ENCODE measurements around the gene ZMYND19.
A peak's percentile ranks its signal among the peaks of the same experiment; 100 is the strongest.
"Not testable (repeated sequence)": the region's sequence is repeated elsewhere in the genome, so short reads cannot be mapped to it uniquely, and the experiment has no call there.

The ZMYND19 gene

DNA sequence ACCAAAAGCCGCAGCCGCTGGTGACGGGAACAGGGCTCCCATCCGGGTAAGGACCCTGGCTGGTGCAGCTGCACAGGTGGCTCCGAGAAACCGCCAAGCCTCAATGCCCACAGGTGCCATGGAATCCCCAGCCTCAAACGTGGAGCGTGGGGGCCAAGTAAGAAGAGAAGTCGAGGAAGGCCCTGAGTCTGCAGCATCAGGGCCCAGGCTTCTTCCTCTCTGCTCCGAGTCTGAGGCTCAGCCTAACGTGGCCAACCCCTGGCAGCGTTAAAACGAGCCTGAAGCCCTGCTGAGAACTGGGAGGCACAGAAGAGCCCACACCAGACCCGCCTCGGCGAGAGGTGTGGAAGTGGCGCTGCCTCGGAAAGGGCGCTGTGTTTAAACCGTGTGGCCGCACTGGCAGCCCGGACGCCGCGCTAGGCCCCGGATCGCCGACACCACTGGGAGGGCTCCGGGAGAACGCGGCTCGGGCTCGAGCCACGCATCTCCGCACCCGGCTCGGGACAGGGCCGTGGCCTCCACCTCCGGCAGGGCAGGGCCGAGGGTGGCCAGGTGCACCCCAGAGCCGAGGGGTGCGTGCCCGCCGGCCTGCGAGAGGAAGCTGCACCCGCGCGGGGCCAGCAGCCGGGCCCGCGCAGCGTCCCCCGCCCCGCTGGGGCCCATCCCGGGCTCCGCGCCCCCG, 730 bp downstream of the ZMYND19 start:
- DNase-seq (ENCODE audit: low read depth in 2 of 2) = no peak

DNA sequence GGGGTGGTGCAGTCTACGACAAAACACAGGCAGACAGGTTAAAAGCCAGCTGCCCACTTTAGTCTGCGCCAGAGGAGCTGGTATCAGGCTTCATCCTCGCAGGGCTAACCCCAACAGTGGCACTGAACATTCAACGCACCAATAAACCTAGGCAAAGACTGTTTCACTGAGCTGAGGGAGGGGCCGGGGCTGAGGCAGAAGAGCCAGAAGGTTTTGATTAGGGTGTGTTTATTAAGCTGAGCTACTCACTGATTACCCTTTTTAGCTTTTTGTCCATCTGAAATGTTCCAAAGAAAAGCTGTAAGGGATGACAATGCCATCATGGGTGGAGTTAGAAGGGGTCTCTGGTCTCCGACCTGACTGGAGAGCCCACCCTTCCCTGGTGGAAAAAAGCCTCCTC, 1.4 kb downstream of the ZMYND19 start:
- DNase-seq (ENCODE audit: low read depth in 2 of 2) = no peak

DNA sequence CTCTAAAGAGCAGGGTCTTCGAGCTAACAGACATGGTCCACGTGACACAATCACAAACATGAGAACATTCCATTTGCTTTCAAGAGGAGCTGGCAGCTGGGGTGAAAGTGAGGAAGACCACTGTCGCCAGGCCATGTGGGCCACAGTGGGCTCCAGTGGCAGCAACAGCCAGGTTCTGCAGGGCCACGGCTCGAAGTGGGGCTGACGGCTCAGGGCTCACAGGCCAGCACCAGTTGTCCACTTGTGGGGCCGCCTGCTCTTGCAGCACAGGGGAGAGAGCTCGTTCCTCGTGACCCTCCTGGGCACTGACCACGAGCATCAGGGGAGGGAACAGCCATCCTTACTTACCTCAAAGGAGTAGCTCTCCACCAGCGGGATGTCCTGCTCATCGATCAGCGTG, 2.0 kb downstream of the ZMYND19 start:
- no peak for DNase-seq (ENCODE audit: low read depth in 2 of 2)

DNA sequence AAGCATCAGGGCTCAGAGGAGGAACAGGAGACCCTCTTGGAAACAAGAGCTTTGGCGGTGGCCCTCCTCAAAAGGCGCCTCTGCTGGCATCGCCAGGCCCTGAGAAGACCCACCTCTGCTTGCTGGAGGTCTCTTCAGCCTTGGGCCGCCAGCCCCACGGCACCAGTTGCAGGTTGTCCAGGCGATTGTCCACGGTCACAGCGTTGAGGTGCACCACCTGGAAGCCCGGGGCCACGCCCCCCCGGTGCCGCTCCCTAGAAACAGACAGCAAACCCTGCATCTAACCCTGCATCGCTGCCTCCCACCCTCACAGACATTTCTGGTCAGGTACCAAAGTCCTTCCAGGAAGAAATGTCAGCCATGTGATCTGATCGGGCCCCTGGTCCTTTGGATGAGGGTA, 3.5 kb downstream of the ZMYND19 start:
- no peak for DNase-seq (ENCODE audit: low read depth in 2 of 2)

DNA sequence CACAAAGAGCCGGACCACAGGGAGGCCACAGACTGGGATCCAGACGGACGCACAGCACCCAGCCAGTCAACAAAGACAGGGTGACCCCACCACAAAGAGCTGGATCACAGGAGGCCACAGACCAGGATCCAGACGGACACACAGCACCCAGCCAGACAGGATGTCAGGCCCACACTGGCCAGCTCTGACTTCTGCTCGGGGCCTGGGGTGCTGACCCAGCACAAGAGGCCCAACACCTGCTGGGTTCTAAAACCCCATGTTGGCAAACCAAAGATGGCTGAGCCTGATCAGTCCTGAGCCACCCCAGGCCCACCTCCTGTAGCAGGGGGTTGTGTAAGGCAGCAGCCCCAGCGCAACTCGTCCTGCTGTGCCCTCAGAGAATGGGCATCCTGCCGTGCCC, 6.4 kb downstream of the ZMYND19 start:
- no peak for DNase-seq (ENCODE audit: low read depth in 2 of 2)

DNA sequence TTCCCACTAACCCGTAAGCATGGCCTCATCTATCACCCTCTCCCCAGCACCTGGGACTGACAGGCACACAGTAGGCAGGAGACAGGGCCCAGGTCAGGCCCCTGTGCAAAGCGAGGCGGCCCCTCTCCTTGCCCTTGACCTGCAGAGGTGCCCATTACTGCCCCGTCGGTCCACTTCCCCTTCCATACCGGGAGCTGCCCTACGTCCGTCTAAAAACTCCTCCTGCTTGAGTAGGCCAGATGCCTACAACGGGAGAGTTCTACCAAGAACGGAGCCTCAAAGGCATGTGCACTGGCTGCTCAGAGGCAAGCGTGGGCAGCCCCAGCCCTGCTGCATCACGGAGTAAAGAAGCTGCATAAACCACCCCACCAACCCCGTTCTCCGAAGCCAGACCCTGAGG, 7.0 kb downstream of the ZMYND19 start:
- no peak for DNase-seq (ENCODE audit: low read depth in 2 of 2)

DNA sequence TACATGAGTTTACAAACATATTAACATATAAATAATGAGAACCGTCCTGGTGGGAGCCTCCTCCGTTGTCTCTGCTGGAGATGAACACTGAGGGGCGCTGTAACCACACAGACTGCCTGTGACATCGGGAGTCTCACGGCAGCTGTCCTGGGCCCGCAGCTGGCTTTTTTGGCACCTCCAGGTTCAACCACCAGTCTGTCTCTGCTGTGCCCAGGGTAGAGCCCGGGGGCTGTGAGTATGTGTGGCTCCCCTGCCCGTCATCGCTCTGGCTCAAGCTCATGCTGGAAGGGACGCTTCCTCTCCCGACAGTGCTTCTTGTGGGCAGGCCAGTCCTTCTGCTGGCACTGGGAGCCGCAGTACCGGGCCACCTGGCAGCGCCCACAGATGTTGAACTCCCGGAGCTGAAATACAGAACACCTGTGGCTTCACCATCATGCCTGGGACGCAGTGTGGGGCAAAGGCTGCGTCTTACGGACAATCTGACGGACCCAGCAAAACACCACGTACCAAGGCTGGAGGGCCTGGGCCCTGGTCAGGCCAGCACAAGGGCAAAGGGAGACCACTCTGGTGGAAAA, 7.9 kb downstream of the ZMYND19 start:
- no peak for DNase-seq (ENCODE audit: low read depth in 2 of 2)

DNA sequence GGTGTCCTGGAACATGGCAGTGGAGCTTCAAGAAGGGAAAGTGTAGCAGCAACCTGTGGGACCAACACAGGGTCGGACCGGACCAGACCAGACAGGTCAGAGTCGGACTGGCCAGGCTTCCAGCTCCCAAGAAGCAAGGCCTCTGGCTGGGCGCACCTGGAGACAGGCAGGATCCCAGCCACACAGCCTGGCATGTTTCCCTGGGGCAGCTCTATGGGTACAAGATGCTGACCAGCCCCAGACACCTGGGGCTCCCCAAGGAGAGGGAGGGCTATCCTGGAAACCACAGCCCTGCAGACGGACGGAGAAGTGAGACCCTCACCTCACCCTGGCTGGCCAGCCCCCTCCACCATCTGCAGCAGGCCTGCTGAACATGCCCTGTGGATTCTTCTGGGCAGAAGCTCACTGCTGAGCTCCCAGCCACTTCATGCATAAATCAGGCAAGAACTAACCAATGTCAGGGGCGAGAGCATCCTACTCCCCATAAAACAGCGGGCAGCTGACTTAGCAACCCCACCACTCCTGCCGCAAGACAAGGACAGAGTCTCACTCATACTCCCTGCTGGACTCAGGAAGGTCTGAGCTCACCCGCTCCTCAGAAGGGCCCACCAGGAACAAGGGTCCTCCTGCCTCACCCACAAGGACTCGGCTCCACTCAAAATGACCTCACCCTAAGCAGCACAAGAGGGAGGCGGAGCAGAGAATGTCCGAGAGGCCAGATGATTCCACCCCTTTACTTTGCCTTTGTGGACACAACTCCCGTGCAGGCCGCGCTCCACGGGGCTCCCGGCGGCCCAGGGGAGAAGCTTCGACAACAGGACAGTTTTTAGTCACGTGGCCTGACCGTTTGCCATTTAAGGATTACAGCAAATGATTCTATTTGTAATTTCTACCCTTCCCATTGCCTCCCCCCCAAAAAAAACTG, 8.7 kb downstream of the ZMYND19 start:
- DNase-seq (ENCODE audit: low read depth in 2 of 2) = no peak

DNA sequence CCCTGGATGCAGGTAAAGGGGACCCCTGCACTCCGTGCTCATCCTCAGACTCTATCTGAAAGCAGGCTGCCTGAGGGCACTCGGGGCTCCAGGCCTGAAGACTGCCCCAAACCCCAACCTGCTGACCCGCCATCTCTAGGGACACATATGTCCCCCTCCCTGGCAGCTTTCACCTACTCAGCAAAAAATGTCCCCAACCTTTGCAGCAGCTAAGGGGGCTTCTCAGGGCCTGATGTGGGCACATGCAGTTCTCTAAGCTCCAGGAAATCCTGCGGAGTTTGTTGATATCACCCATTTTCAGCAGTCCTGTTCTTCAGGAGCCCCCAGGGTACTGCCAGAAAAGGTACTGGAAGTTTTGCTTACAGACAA, 9.4 kb downstream of the ZMYND19 start:
- DNase-seq (ENCODE audit: low read depth in 2 of 2) = no peak

DNA sequence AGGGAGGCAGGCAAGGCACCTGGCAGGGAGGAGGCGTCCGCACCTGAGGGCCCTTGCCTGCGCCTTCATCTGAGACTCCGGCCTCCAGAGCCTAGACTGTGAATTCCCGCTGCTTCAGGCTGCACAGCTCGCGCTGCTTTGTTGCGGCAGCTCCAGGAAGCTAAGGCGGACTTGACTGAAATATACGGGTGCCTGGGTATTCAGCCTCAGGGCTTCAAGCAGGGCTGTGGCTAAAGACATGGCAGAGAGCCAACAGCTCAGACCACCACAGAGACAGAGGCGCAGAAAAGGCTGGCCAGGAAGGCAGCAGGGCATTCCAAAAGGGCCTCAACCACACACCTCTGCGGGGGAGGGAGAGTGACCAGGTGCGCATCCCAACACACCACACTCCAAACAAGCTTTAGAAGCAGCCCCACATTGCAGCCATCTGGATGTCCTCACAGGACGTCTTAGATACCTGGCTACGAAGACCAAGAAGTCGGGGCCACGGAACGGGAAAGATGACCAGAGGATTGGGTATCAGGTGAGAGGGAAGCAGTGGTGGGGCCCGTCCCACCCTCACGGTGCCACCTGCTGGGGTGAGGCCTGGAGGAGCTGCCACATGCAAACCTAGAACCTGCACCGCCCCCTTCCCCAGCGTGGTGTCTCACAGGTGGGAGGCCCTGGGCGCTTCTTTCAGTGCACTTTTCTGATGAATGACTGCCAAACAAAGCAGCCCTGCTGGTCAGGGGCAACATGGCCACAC, 9.9 kb downstream of the ZMYND19 start:
- no peak for DNase-seq (ENCODE audit: low read depth in 2 of 2)

DNA sequence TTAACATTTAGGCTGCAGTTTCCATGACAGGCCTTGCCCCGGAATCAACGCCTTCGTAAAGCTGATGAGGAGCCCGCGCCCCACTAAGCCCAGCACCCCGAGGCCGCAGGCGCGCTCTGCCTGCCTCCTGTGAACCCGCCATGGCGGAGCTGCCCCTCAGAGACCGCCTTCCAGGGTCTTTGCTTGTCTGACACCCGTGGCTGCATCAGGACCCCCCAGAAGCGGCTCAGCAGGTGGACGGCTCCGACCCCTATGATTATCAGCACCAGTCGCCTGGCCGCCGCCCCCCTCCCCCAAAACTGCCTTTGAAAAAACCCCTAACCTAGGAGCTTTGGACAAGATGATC, 11.1 kb downstream of the ZMYND19 start:
- DNase-seq (ENCODE audit: low read depth in 2 of 2) = no peak

DNA sequence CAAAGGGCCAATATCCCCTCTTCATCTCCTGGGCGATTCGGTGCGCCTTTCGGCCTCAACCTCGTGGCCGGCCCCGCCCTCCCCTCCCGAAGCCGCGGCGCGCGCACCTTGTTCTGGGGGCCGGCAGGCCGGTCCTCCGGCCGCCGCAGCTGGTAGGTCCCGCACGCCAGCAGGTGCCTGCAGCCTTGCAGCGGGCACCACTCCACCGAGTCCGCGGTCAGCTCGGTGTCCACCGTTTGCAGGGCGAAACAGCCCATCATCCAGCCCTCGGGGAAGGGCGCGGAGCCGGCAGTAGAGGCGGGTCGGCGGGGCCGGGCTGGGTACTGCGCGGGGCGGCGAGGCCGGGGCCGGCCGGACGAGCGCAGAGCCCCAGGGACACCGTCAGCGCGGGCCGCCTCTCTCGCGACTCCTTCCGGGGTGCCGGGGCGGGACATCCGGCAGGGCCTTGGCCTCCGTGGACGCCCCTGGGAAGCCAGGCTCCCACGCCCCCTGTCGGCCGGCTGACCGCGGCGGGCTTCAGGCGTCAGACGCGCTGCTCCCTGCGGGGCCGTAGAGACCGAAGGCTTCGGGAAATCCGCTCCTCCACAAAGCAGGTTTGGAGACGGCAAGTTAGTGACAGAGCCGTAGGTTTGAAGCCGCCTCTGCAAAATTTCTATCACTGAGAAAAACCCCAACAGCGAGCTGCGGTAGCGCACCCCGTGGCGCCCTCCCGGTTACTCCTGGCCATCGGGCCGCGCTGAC, 11.6 kb downstream of the ZMYND19 start, which contains the start of gene DPH7:
Gene DPH7, minus strand, starts transcription at position 408 of the 741 bp plus-strand sequence. Its CDS starts 148 bp downstream, at position 260.
- DNase-seq (ENCODE audit: low read depth in 2 of 2) = peak; percentile 94 to 95

DNA sequence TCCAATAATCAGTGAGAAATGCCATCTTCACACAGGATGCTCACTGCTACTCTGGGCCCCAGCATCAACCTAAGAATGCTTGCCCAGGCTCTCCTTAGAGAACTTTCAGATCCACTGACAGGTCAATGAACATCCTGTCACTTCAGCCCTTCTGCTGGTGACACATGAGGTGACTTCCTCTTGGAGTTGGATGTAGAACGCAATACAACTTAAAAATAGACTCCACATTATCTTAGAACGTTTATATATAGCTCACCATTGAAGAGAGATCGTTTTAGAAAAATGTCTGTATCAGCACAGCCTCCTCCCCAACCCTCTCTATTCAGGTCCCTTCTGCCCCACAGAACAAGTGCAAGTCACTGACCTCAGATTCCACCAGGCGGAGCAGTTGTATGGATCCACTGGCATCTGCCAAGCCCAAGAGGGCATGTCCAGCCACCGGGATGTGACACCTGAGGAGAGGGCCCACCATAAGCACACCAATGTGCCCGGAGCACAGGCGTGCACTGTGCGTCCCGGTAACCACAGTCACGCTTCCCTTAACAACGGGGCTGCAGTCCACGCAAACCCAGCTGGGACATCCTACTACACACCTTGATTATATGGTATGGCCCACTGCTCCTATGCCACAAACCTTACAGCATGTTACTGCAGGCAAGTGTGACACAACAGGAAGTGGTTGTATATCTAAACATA, 14.4 kb downstream of the ZMYND19 start:
- no peak for DNase-seq (ENCODE audit: low read depth in 2 of 2)

DNA sequence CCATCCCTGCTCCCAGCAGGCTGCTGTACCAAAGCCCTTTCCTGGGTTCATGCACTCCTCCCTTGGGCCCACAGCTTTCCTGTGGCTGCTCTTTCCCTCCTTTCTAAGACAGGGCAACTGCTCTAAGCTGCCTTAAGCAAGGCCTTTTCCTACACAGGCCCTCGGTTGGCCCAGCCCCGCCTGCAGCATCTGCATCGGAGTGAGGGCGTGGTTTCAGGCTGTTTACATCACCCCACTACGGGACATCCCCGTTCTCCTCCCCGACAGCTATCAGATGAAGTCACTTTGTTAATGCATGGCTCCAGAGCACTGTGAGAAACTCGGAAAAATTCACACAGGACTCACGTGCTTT, 15.0 kb downstream of the ZMYND19 start:
- no peak for DNase-seq (ENCODE audit: low read depth in 2 of 2)

DNA sequence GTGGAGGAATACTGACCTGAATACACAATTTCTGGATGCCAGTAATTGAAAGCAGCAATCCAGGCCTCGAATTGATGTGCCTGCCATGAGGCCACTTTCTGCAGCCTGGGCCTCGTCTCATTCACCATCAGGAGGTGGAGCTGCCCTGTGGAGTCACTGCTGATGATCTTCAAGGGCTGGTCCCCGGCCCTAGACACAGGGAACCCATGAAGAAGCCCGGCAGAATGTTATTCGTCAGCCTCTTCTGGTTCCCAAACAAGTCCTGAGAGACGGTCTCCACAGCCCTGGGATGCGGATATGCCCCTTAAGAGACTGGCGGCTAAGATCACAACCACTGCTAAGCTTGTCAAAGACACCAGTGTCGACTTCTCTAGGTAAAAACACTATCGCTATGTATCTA, 16.1 kb downstream of the ZMYND19 start:
- DNase-seq (ENCODE audit: low read depth in 2 of 2) = no peak

DNA sequence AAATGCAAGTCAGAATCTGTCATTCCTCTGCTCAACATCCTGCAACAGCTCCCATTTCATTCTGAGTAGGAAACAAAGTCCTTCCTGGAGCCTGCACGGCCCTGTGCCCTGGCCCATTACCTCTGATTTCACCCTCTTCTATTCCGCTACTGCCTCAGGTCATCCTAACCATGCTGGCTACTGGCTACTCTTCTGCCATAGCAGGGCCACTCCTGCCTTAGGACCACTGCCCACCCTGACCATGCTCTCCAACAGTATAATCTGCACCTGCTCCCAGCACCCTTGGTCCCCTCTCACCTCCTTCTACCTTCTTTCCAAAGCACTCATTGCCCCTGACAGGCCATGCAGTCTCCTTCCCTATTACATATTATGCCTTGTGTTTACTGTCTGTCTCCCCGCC, 19.7 kb downstream of the ZMYND19 start:
- no peak for DNase-seq (ENCODE audit: low read depth in 2 of 2)

DNA sequence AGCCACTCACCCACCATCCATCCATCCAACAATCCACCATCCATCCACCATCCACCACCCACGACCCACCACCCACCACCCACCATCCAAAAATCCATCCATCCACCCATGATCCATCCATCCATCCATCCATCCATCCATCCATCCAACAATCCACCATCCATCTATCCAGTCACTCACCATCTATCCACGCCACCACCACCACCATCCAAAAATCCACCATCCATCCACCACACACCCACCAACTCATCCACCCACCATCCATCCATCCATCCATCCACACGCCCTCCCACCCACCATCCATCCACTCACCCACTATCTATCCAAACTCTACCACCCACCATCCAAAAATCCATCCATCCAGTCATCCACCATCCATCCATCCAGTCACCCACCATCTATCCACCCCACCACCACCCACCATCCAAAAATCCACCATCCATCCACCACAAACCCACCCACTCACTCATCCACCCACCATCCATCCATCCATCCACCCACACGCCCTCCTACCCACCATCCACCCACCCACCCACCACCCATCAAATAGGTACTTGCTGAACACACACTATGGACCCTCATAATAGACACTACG, 20.6 kb downstream of the ZMYND19 start:
- DNase-seq (ENCODE audit: low read depth in 2 of 2) = no peak

DNA sequence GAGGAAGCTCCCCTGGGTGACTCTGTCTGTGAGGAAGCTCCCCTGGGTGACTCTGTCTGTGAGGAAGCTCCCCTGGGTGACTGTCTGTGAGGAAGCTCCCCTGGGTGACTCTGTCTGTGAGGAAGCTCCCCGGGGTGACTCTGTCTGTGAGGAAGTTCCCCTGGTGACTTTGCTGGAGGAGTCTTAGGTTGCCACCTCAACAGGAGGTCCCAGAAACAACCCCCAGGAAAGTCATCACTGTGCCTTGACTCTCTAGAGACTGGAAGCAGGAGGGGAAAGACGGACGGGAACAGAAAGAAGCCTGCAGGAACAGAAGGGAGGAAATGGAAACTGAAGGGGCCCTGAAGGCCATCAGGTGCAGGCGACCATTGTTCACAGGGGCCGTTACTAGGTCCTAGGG, 21.9 kb downstream of the ZMYND19 start:
- DNase-seq (ENCODE audit: low read depth in 2 of 2) = not testable (repeated sequence)

DNA sequence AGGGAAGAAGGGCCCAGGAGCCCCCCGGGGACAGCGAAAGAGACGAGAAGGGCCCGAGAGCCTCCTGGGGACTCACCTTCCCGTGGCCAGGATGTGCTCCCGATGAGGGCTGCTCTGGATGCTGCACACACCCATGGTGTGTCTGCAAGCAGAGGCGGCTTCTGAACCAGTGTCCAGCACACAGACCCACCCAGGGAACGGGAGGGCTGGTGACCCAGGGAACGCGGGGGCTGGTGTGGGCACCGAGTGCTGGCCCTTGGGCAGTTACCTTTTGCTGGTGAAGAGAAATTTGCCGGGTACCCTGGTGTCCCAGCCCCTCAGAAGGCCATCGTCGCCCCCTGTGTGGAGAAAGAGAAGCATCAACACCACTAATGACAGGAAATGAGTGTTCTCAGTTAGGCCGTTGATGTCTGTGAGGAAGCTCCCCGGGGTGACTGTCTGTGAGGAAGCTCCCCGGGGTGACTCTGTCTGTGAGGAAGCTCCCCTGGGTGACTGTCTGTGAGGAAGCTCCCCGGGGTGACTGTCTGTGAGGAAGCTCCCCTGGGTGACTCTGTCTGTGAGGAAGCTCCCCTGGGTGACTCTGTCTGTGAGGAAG, 25.4 kb downstream of the ZMYND19 start:
- no peak for DNase-seq (ENCODE audit: low read depth in 2 of 2)

DNA sequence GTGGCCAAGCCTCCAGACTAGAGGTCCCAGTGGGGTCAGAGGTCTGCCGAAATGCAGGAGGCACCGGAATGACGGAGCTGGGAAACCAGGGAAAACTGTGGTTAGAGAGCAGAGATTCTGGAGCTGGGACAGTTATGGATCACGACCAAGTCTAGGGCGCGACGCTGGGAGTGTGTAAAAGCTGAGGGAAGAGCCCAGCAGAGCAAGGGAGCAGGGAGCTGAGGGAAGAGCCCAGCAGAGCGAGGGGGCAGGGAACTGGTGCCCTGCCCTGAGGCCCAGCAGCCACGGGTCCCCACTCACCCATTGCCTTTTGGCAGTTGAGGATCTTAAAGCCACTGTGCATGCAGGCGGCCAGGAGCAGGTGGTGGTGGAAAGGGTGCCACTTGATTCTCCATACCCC, 26.2 kb downstream of the ZMYND19 start:
- DNase-seq (ENCODE audit: low read depth in 2 of 2) = no peak
